IPS-18c (cell line): ENCODE measurements around the gene EFCAB10.
"Not testable (repeated sequence)": the region's sequence is repeated elsewhere in the genome, so short reads cannot be mapped to it uniquely, and the experiment has no call there.

ENCODE experiments used
- H3K4me3 ChIP-seq: 2 replicates; pipeline ENCODE4 v1.7.0; 2013; ENCODE audit warnings: low read depth, mild to moderate bottlenecking, low read length, moderate library complexity; ENCODE audit not compliant: insufficient read depth
- H3K9me3 ChIP-seq: one replicate; pipeline ENCODE4 v1.6.1; 2013; ENCODE audit warnings: mild to moderate bottlenecking, low read length, moderate library complexity; ENCODE audit not compliant: control insufficient read depth, insufficient read depth

Gene EFCAB10

GRCh38 chr7:105515610-105516009 lies 65.7 kb downstream of the EFCAB10 start:
- not testable (repeated sequence) for H3K9me3 ChIP-seq, H3K4me3 ChIP-seq
